ENCODE data around the gene RNASE8.
A peak's percentile ranks its signal among the peaks of the same experiment; 100 is the strongest.

The RNASE8 gene

GRCh38 chr14:21054123-21054767 is 3.4 kb upstream of the RNASE8 start:
- no peak for DNase-seq

- DNase-seq = no peak
Measured at GRCh38 chr14:21054768-21055145, 2.9 kb upstream of the RNASE8 start.

GRCh38 chr14:21055432-21056117 is 2.0 kb upstream of the RNASE8 start:
- DNase-seq = no peak

GRCh38 chr14:21056520-21057163 is 980 bp upstream of the RNASE8 start:
- DNase-seq = no peak

GRCh38 chr14:21058903-21059302 is 1.3 kb downstream of the RNASE8 start:
- no peak for DNase-seq

GRCh38 chr14:21059842-21060613 is 2.4 kb downstream of the RNASE8 start:
- no peak for DNase-seq

- no peak for DNase-seq
Measured at GRCh38 chr14:21060614-21061346, 3.2 kb downstream of the RNASE8 start.

- no peak for DNase-seq
Measured at GRCh38 chr14:21061347-21061668, 3.7 kb downstream of the RNASE8 start.

GRCh38 chr14:21063479-21063878 is 5.9 kb downstream of the RNASE8 start:
- no peak for DNase-seq

GRCh38 chr14:21066882-21067502 is 9.4 kb downstream of the RNASE8 start:
- DNase-seq = peak; percentile 8

GRCh38 chr14:21068521-21069387 is 11.1 kb downstream of the RNASE8 start:
- DNase-seq = peak; percentile 78

- DNase-seq = peak; percentile 45
Measured at GRCh38 chr14:21069388-21070082, 11.9 kb downstream of the RNASE8 start.

- peak; percentile 35 for DNase-seq
Measured at GRCh38 chr14:21070083-21070609, 12.5 kb downstream of the RNASE8 start, which contains the start of gene ARHGEF40. TSS of gene ARHGEF40 (plus strand) at chr14:21070304. CDS start at chr14:21070397, 93 bp downstream.

GRCh38 chr14:21070610-21071224 is 13.1 kb downstream of the RNASE8 start:
- peak; percentile 40 for DNase-seq

GRCh38 chr14:21071225-21072030 is 13.8 kb downstream of the RNASE8 start:
- peak; percentile 76 for DNase-seq

GRCh38 chr14:21072031-21072473 is 14.4 kb downstream of the RNASE8 start:
- DNase-seq = no peak

- DNase-seq = no peak
Measured at GRCh38 chr14:21072781-21073339, 15.2 kb downstream of the RNASE8 start.

- no peak for DNase-seq
Measured at GRCh38 chr14:21073921-21074320, 16.3 kb downstream of the RNASE8 start.
